ENCODE data around the gene AK1. TPM values are rescaled to one million over a fixed set of nuclear protein-coding genes. Genes with fewer than 3 reads are reported as not detected.
A peak's percentile ranks its signal among the peaks of the same experiment; 100 is the strongest.

AK1 gene
- total and polyA plus RNA-seq, 2 of the 13 experiments (the other 11 are each of a cell fraction or from before 2014, with no cell fraction given): 19.1 to 32.8 TPM

DNA sequence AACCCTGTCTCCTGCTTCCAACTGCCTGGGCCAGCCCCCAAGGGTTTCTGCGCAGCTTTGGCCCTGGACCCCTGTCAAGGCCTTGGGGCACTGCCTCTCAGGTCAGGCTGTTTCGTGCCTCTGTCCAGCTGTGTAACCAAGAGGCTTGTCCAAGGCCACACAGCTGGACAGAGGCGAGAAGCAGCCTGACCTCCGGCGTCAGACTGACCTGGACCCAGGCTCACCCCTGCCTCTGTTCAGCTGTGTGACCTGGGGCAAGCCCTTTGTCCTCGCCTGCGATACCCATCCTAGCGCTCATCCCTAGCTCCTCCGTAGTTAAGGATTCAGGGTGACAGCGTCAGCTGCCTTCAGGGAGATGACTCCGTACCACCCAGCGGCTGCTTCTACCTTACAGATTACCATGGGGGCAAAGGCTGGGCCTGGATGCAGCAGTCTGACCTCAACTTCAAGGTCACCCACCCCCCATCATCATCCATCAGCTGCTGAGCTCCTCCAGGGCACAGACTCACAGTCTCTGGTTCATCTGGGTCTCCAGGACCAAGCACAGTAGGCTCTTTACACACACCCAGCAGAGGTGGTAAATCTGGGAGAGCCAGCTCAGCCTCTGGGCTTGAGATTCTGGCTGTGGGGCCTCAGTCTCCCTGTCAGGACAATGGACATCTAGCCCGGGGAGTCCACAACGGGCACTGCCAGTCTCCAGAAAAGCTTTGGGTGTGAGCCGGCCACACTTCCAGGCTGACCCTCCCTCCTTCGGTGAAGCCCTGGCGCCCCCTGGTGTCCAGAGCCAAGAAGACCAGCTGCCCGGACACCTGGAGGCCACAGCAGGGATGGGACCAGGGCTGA is 7.9 kb downstream of the AK1 start (continued):
- TF ChIP-seq ZNF770 (CRISPR knock-in tag; IDR thresholded peaks at IDR 0.05): no peak
- peak; percentile 79 for TF ChIP-seq KDM2A (CRISPR knock-in tag; IDR thresholded peaks at IDR 0.05; ENCODE audit: borderline replicate concordance, low read depth)
- no peak for TF ChIP-seq ZNF572 (CRISPR knock-in tag; IDR thresholded peaks at IDR 0.05)
- TF ChIP-seq ZNF569 (CRISPR knock-in tag; IDR thresholded peaks at IDR 0.05; ENCODE audit: borderline replicate concordance): no peak
- no peak for TF ChIP-seq FOXK2 (IDR thresholded peaks at IDR 0.05)
- TF ChIP-seq ZNF274 (CRISPR knock-in tag; IDR thresholded peaks at IDR 0.05): no peak
- TF ChIP-seq HDAC1 (CRISPR knock-in tag; IDR thresholded peaks at IDR 0.05): no peak; the same call in 1 of the 2 replicates
- TF ChIP-seq, protein P1, sequence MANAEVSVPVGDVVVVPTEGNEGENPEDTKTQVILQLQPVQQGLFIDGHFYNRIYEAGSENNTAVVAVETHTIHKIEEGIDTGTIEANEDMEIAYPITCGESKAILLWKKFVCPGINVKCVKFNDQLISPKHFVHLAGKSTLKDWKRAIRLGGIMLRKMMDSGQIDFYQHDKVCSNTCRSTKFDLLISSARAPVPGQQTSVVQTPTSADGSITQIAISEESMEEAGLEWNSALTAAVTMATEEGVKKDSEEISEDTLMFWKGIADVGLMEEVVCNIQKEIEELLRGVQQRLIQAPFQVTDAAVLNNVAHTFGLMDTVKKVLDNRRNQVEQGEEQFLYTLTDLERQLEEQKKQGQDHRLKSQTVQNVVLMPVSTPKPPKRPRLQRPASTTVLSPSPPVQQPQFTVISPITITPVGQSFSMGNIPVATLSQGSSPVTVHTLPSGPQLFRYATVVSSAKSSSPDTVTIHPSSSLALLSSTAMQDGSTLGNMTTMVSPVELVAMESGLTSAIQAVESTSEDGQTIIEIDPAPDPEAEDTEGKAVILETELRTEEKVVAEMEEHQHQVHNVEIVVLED (CRISPR knock-in tag; IDR thresholded peaks at IDR 0.05; ENCODE audit: borderline replicate concordance): no peak; the same call in 1 of the 2 replicates
- TF ChIP-seq CHD2 (IDR thresholded peaks at IDR 0.05; ENCODE audit: low read depth, low read length): no peak
- no peak for TF ChIP-seq TBL1XR1 (IDR thresholded peaks at IDR 0.05; ENCODE audit: borderline replicate concordance, low read length, partially characterized antibody)
- TF ChIP-seq GABPA (IDR thresholded peaks at IDR 0.05; ENCODE audit: low read depth, low read length): no peak
- no peak for TF ChIP-seq GABPA (CRISPR knock-in tag; IDR thresholded peaks at IDR 0.05; ENCODE audit: low read depth)
- no peak for TF ChIP-seq ZBTB21 (CRISPR knock-in tag; IDR thresholded peaks at IDR 0.05)
- TF ChIP-seq, protein P2, sequence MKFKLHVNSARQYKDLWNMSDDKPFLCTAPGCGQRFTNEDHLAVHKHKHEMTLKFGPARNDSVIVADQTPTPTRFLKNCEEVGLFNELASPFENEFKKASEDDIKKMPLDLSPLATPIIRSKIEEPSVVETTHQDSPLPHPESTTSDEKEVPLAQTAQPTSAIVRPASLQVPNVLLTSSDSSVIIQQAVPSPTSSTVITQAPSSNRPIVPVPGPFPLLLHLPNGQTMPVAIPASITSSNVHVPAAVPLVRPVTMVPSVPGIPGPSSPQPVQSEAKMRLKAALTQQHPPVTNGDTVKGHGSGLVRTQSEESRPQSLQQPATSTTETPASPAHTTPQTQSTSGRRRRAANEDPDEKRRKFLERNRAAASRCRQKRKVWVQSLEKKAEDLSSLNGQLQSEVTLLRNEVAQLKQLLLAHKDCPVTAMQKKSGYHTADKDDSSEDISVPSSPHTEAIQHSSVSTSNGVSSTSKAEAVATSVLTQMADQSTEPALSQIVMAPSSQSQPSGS (CRISPR knock-in tag; IDR thresholded peaks at IDR 0.05): 0 out of 2 replicates have a peak, but pooled peaks have one; percentile 27
- no peak for TF ChIP-seq ELF4 (CRISPR knock-in tag; IDR thresholded peaks at IDR 0.05; ENCODE audit: borderline replicate concordance)
- no peak for TF ChIP-seq DR1 (CRISPR knock-in tag; IDR thresholded peaks at IDR 0.05)
- TF ChIP-seq, protein P3, sequence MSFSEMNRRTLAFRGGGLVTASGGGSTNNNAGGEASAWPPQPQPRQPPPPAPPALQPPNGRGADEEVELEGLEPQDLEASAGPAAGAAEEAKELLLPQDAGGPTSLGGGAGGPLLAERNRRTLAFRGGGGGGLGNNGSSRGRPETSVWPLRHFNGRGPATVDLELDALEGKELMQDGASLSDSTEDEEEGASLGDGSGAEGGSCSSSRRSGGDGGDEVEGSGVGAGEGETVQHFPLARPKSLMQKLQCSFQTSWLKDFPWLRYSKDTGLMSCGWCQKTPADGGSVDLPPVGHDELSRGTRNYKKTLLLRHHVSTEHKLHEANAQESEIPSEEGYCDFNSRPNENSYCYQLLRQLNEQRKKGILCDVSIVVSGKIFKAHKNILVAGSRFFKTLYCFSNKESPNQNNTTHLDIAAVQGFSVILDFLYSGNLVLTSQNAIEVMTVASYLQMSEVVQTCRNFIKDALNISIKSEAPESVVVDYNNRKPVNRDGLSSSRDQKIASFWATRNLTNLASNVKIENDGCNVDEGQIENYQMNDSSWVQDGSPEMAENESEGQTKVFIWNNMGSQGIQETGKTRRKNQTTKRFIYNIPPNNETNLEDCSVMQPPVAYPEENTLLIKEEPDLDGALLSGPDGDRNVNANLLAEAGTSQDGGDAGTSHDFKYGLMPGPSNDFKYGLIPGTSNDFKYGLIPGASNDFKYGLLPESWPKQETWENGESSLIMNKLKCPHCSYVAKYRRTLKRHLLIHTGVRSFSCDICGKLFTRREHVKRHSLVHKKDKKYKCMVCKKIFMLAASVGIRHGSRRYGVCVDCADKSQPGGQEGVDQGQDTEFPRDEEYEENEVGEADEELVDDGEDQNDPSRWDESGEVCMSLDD (CRISPR knock-in tag; IDR thresholded peaks at IDR 0.05; ENCODE audit: borderline replicate concordance): no peak
- no peak for TF ChIP-seq ZNF530 (CRISPR knock-in tag; IDR thresholded peaks at IDR 0.05; ENCODE audit: low read depth)
- no peak for TF ChIP-seq ZNF614 (CRISPR knock-in tag; IDR thresholded peaks at IDR 0.05; ENCODE audit: borderline replicate concordance)

All from HepG2 (cell line).